ENCODE measurements around the gene CRACR2A.

The CRACR2A gene

DNA sequence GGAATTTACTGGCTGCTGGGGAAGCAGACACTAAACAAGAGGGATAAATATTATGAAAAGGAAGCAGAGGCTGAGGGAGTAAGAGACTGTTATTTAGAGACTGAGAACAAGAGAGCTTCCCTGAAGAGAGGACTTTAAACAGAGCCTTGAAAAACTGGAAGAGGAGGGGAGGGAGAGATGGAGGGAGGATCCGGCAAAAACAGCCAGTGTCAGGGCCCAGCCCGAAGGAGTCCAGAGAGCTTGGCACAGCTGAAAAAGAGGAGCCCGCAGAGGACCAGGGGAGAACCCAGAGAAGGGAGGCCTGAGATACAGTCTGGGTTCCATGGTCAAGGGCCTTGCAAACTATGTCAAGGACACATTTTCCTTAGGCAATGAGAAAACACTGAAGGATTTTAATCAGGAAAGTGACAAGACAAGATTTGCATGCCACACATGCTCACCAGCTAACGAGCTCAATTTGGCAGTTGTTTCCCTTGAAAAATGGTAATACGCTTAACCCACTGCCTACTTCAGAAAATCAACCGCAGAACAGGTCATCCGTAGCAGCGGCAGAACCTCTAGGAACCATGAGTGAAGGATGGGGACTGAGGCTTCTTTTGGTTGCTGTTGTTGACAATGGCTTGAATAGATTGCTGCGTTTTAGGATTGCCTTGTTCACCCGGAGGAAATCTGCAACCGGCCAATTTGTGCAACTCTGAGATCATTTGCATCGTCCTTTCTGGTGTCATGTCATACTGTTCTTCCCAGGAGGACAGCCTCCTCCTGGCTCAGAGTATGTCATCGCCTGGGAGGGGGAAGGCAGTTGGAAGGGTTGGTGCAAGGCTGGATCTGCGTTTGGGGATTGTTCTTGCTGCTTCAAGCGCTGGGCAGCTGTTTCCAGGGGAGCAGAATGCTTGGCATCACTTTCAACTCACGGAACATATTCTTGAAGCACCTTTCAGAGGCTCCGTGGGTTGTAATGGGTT, 153.7 kb downstream of the CRACR2A start:
- no peaks in the 10 kb centered on the region for H3K36me3 Mint-ChIP-seq
- H3K27ac Mint-ChIP-seq, result no peak overlapping the region
- H3K27me3 Mint-ChIP-seq, result peaks cover 2% of the 10 kb centered on the region
- H3K4me3 Mint-ChIP-seq, result no peak overlapping the region
- no peaks in the 10 kb centered on the region for H3K9me3 Mint-ChIP-seq
- no peaks in the 10 kb centered on the region for H3K4me1 Mint-ChIP-seq

DNA sequence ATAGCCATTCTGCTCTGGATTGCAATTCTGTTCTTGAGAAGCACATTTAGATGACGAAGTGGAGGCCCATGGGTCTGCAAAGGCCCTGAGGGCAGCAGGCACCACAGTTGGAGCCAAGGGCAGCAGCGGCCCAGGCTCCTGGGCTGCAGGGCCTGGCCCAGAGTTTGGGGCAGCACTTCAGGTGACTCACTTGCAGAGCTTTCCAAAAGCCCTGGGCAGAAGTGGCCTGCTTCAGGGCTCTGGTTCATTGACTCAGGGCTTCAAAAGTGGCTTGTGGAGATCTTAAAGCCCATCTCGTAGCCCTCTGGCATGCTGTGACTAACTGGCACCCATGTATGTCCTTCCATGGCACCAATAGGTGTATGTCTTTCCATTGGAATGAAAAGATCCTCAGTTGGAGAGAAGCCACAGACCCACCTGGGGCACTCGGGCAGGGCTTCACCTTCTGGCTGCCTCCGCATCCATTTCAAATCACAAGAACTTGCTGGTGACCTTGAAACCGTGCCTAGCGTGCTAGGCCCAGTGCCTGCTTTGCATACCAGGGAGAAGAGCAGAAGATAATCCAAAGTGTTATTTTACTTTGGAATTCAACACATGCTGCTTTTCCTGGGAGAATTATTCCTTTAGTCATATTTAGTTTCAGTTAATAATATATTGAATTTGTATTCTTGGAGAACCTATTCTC, 155.2 kb downstream of the CRACR2A start:
- no peaks in the 10 kb centered on the region for H3K9me3 Mint-ChIP-seq
- H3K27ac Mint-ChIP-seq, result no peak overlapping the region
- H3K4me3 Mint-ChIP-seq, result no peak overlapping the region
- H3K4me1 Mint-ChIP-seq, result no peaks in the 10 kb centered on the region
- peaks cover 2% of the 10 kb centered on the region for H3K27me3 Mint-ChIP-seq
- no peaks in the 10 kb centered on the region for H3K36me3 Mint-ChIP-seq

DNA sequence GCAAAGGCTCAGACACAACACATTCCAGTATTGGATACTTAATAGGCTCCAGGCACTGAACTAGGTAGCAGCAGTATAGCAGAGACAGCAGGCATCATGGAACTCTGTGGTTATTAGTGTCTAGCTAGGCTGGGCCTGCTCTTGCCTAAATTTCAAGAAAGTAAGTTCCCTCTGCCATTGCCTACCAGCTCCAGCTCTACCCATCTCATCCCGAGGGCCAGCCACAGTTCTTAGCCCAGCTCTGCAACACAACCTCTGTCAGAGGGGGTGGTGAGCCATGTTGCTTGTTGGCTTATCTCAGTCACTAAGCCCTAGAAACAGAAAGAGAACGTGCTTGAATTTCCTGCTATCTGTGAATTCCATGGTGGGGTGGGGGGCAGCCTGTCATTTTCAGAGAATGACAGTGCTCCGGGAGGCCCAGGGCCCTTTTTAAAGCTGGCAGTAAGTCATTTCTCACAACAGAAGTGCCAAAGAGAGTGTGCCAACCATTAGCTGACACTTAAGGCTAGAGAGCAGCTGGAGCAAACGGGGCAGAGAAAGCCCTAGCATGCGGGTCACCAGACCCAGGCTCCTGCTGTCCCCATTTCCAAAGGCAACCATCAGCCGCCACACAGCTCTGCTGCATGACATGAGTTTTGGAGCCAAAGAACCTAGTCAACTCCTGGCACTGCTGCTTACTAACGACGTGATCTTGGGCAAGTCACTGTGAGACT, 156.1 kb downstream of the CRACR2A start:
- Mint-ChIP-seq H3K4me1 (no peaks in the 10 kb centered on the region), H3K27ac (no peak overlapping the region), H3K9me3 (no peaks in the 10 kb centered on the region), H3K27me3 (peaks cover 2% of the 10 kb centered on the region), H3K36me3 (no peaks in the 10 kb centered on the region), H3K4me3 (no peak overlapping the region)

DNA sequence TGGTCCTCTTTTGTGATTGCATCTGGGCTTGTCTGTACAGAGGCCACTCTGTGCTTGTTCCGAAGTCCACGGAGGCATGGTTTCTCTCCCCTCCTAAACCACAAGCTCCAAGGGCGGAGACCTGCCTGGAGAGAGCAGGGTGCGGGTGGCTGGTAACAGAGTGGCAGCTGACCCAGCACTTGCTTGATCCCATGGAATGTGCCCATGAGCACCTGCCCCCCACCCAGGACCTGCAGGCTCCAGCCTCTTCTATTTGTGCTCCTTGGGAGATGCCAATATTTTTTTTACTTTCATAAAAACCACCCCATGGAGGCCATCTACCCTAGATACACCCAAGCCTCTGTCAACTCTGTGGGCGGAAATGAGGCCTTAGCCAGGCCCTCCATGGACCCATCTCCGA, 157.2 kb downstream of the CRACR2A start:
- H3K4me1 Mint-ChIP-seq, result no peaks in the 10 kb centered on the region
- H3K36me3 Mint-ChIP-seq, result no peaks in the 10 kb centered on the region
- no peaks in the 10 kb centered on the region for H3K9me3 Mint-ChIP-seq
- no peaks in the 10 kb centered on the region for H3K27me3 Mint-ChIP-seq
- H3K27ac Mint-ChIP-seq, result no peak overlapping the region
- no peak overlapping the region for H3K4me3 Mint-ChIP-seq

DNA sequence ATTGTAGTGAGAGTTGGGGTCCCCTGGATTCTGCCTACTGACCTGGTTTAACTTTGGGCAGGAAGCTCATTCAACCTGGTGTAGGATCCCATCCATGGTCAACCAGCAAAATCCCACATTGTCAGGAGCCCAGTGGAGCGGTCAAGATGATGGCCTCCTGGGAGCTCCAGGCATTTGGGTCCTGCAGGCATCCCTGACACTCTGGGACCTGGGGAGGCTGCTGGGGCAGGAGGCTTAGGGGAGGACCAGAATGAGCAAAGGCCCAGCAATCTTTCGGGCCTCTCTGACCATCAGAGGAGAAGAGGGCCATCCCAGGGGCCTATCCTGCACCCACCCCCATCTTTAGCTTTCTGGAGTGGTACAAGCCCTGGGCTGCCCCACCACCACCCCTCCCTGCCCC, 157.9 kb downstream of the CRACR2A start:
- no peak overlapping the region for H3K27ac Mint-ChIP-seq
- no peak overlapping the region for H3K4me3 Mint-ChIP-seq
- H3K4me1 Mint-ChIP-seq, result no peaks in the 10 kb centered on the region
- H3K9me3 Mint-ChIP-seq, result no peaks in the 10 kb centered on the region
- no peaks in the 10 kb centered on the region for H3K27me3 Mint-ChIP-seq
- no peaks in the 10 kb centered on the region for H3K36me3 Mint-ChIP-seq

DNA sequence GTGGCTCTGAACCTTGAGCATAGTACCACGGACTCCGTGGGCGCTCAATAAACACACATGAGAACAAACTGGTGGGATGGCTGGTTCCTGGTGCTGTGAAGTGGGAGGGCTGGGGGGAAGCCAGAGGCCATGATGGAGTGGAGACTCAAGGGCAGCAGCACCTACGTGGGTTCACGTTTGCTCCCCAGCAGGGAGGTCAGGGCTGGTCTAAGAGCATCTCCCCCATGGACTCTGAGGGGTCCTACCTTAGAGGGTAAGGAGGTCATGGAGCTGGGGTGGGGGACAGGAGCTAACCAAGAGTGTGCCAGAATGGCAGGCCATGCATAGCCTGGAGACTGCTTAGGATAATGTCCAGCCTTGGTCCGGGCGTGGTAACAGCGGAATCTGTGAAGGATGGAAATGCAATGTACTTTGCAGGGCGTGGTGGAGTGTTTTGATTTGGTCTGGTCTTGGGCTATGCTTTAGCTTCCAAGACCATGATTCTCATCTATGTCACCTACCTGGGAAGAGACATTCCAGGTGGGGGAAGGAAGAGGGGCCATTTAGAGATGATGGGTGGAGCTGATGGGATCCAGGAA, 158.9 kb downstream of the CRACR2A start:
- Mint-ChIP-seq H3K27ac (no peak overlapping the region), H3K27me3 (peaks cover 1% of the 10 kb centered on the region), H3K4me3 (no peak overlapping the region), H3K36me3 (no peaks in the 10 kb centered on the region), H3K4me1 (no peaks in the 10 kb centered on the region), H3K9me3 (no peaks in the 10 kb centered on the region)

DNA sequence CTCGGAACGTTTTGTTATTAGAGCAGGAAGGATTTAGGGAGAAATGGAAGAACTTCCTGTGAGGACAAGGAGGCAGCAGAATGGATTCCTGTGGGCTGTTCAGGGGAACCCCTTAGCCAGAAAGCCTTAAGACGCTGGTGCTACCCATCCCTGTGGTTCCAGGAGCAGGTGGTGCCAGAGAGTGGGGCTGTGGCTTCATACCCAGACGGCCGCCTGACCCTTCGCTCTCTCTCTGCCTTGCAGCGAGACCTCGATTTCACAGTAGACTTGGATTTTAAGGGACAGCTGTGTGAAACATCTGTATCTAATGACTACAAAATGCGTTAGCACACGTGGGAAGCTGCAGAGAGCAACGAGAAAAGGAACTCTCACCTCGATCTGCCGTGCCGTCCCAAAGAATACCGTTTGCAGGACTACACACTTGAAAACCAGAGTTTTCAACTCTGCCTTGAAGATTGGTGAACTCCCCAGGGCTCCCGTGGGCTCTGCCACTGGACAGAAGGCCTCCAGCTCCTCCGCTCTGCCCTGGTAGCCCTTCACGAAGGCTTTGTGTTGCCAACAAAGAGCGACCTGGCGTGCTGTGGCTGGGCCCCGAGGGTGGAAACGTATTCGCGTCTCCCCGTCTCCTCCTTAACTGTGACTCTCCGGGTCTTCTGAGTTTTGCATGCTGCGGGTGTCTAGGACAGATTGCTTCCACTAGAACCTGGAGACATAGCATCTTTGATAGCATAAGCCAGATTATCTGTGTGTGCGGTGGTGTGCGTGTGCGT, 159.9 kb downstream of the CRACR2A start:
- Mint-ChIP-seq H3K4me3 (no peak overlapping the region), H3K27ac (no peak overlapping the region), H3K36me3 (no peaks in the 10 kb centered on the region), H3K9me3 (no peaks in the 10 kb centered on the region), H3K4me1 (no peaks in the 10 kb centered on the region), H3K27me3 (peaks cover 1% of the 10 kb centered on the region)

DNA sequence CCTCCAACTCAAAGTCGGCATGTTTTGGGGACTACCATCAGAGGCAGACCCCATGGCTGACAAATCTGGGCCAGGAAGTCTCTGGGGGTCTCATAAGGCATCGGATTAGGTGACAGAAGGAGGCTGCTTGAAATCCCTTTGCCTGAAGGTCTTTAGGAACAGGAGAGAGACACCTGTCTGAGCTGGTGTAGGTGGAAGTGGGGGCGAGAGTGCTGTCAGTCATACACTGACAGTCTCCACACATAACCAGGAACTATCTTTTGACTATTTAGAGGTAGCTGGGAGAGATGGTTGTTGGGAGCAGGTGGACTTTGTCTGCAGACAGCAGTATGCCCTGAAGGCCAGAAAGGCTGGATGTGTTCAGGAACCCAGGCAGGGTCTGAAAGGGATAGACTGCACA, 163.2 kb downstream of the CRACR2A start:
- no peaks in the 10 kb centered on the region for H3K4me1 Mint-ChIP-seq
- H3K4me3 Mint-ChIP-seq, result no peak overlapping the region
- no peaks in the 10 kb centered on the region for H3K9me3 Mint-ChIP-seq
- H3K27ac Mint-ChIP-seq, result no peak overlapping the region
- H3K27me3 Mint-ChIP-seq, result peaks cover 4% of the 10 kb centered on the region
- no peaks in the 10 kb centered on the region for H3K36me3 Mint-ChIP-seq

DNA sequence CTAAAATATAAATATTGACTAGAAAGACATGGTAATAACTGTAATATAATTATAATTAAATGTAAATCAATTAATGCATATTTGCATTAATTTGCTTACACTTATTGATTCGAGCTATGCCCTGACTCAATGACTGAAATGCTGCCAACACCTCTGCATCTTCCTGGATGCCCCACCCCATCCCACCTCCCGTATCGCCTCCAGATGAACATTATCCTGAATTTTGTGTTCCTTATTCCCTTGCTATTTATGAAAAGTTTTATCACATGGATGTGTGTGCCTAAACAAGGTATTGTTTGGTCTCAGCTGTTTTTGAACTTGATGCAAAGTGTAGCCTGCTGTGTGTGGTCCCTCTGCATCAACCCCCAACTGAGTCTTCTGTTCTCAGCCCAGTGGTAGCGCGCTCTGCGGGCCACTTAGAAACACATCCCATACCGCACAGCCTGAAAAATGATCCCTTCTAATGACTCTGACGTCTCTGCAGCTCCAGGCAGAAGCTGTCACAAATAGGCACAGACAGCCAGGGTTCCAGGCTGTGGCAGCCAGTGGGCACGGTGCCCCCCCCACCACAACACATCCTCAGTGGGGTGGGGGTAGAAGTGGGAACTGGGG, 165.4 kb downstream of the CRACR2A start:
- H3K27me3 Mint-ChIP-seq, result peaks cover 4% of the 10 kb centered on the region
- no peak overlapping the region for H3K27ac Mint-ChIP-seq
- no peaks in the 10 kb centered on the region for H3K9me3 Mint-ChIP-seq

DNA sequence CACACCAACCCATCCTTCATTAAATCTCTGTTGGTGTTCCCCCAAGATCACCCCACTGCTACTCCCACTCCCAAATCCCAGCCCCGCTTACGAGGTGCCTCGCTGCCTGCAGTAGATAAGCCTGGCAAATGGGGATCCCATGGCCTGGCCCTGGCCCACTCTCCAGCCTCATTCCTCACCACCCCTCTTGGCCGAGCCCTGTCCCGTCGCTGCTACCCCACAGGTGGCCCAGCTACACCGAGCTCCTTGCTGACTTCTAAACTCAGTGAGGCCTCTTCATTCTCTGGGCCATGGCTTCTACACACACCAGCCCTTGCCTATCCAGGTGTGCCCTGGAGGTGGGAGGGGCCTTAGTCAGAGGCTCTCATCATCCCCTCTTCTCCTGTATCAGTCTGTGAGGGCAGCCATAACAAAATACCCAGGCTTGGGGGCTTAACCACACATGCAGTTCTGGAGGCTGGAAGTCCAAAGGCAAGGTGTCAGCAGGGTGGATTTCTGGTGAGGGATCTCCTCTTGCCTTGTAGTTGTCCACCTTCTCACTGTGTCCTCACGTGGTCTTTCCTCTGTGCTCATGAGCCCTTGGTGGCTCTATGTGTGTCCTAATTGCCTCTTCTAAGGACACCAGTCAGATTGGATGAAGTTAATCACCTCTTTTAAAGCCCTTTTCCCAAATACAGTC, 169.1 kb downstream of the CRACR2A start:
- no peaks in the 10 kb centered on the region for H3K9me3 Mint-ChIP-seq
- H3K36me3 Mint-ChIP-seq, result no peaks in the 10 kb centered on the region
- H3K27me3 Mint-ChIP-seq, result peaks cover 2% of the 10 kb centered on the region
- no peaks in the 10 kb centered on the region for H3K4me1 Mint-ChIP-seq
- H3K4me3 Mint-ChIP-seq, result no peak overlapping the region
- H3K27ac Mint-ChIP-seq, result no peak overlapping the region

More for the DNA sequence above, 165.4 kb downstream of the CRACR2A start:
- no peaks in the 10 kb centered on the region for H3K36me3 Mint-ChIP-seq
- no peaks in the 10 kb centered on the region for H3K4me1 Mint-ChIP-seq
- no peak overlapping the region for H3K4me3 Mint-ChIP-seq

DNA sequence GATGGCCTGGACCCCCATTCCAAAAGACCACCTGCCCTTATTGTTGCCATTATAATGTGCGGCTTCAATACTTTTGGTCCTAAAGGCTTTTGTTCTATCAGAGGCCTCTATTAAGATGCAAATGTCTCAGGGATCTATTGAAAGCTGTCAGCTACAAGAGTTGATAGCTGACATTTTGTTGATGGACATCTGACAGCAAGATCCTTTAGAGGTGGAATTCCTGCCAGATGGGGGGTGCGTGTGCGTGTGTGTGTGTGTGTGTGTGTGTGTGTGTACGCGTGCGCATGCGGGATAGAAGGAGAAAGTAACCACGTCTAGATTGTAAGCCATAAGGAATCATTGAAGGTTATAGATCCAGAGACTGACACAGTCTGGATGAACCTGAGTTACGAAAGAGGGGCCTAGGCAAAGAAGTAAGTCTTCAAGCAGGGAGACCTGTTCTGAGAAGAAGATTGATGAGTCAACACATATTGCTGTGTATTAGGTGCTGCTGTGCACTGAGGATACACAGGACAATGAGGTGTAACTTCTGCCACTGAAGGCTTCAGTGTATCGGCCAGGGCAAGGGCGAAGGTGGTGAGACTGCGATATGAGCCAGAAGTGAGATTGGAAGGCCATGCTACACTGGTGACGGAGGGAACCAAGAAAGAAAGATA, 172.7 kb downstream of the CRACR2A start:
- no peak overlapping the region for H3K4me3 Mint-ChIP-seq
- H3K36me3 Mint-ChIP-seq, result no peaks in the 10 kb centered on the region
- H3K27me3 Mint-ChIP-seq, result no peaks in the 10 kb centered on the region
- no peaks in the 10 kb centered on the region for H3K4me1 Mint-ChIP-seq
- H3K27ac Mint-ChIP-seq, result no peak overlapping the region
- no peaks in the 10 kb centered on the region for H3K9me3 Mint-ChIP-seq

DNA sequence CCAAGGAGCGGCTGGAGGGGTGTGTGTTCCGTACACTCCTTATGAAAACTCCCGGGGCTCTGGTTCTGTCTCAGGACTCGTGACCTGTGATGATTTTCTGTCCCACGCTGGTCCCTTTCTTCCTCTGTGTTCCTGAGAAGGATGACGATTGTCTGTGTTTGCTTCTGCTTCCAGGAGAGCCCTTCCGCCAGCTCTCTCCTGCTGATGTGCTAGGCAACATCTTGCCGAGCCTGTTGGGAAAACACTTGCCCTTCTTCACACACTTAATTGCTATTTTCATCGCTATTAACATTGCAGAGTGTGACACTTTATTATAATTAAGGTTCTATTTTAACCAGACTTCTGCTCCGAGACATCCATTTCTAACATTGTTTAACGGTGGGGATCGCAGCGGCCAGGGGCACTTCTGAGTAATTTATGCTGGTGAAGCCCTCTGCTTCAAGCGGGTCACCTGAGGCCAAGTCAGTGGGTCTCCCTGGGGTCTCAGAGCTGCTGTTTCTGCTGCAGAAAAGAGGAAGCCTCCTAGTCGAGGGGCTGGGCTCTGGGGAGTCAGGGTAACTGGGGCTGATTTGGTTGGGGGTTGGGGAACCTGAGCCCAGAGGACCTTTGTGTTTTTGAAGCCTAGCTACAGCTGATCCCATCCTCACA, 173.3 kb downstream of the CRACR2A start:
- Mint-ChIP-seq H3K36me3 (no peaks in the 10 kb centered on the region), H3K27ac (no peak overlapping the region), H3K9me3 (no peaks in the 10 kb centered on the region), H3K4me3 (no peak overlapping the region), H3K4me1 (no peaks in the 10 kb centered on the region), H3K27me3 (no peaks in the 10 kb centered on the region)

DNA sequence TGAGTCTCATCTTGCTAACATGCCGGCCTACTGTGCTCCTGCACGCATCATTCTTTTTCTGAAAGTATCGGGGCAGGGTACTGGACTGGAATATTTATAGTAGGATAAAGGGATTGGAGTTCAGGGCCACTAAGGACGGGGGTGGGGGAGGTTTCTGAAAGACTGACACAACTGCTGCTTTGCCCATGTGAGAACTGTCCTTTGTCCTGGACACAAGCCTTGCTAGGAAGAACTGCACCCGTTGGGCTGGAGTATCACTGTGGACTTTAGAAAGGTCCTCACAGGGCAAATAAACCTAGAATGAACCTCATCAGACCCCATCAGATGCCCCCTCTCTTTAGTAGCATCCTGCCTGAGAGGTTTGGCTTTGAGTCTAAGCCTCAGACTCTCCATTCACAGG, 174.4 kb downstream of the CRACR2A start:
- no peak overlapping the region for H3K4me3 Mint-ChIP-seq
- no peaks in the 10 kb centered on the region for H3K27me3 Mint-ChIP-seq
- no peaks in the 10 kb centered on the region for H3K9me3 Mint-ChIP-seq
- H3K4me1 Mint-ChIP-seq, result no peaks in the 10 kb centered on the region
- H3K36me3 Mint-ChIP-seq, result no peaks in the 10 kb centered on the region
- no peak overlapping the region for H3K27ac Mint-ChIP-seq
